ENCODE measurements around the gene COX6A1. TPM values are rescaled to one million over a fixed set of nuclear protein-coding genes. Genes with fewer than 3 reads are reported as not detected.

Gene COX6A1
- total and polyA plus RNA-seq, 2 of the 13 experiments (the other 11 are each of a cell fraction or from before 2014, with no cell fraction given): 542 to 673 TPM

DNA sequence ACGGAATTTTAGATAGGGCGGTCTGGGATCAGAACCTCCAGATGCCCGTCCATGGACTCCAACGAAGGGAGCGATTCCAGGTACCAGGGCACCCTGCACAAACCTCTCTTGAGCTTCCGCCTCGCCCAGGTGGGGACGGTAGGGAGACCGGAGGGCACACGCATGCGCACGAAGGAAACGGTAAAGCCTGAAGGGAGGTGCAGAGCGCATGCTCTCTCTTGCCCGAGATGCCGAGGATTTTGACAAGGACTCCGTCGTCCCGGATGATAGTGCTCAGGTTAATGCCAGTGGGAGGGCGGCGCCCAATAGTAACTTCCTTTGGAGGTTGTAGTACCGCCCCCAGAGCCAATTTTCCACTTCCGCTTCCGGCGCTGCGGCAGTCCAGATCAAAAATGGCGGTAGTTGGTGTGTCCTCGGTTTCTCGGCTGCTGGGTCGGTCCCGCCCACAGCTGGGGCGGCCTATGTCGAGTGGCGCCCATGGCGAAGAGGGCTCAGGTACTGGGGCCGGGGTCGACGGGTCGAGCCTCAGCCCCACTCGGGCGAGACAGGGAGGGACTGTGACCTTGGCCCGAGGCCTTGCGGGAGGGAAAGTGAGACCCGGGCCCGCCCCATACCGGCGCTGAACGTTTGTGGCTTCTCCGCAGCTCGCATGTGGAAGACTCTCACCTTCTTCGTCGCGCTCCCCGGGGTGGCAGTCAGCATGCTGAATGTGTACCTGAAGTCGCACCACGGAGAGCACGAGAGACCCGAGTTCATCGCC is at the start of gene COX6A1 (continued):
- TF ChIP-seq SPEN (CRISPR knock-in tag; IDR thresholded peaks at IDR 0.05; ENCODE audit: low read depth) (no peak), NFE2 (CRISPR knock-in tag; IDR thresholded peaks at IDR 0.05) (no peak), MTA1 (CRISPR knock-in tag; IDR thresholded peaks at IDR 0.05; ENCODE audit: borderline replicate concordance) (no peak), NFYC (CRISPR knock-in tag; IDR thresholded peaks at IDR 0.05) (peak; percentile 74), ATM (IDR thresholded peaks at IDR 0.05; ENCODE audit: borderline replicate concordance) (no peak), ZNF30 (CRISPR knock-in tag; IDR thresholded peaks at IDR 0.05) (no peak), CEBPB (IDR thresholded peaks at IDR 0.05; ENCODE audit: borderline replicate concordance, low read depth, low read length) (no peak), ZNF44 (CRISPR knock-in tag; IDR thresholded peaks at IDR 0.05) (no peak), ZFP90 (CRISPR knock-in tag; IDR thresholded peaks at IDR 0.05; ENCODE audit: borderline replicate concordance) (0 out of 2 replicates have a peak, but pooled peaks have one; percentile 60), ZNF782 (CRISPR knock-in tag; IDR thresholded peaks at IDR 0.05; ENCODE audit: borderline replicate concordance) (0 out of 2 replicates have a peak, but pooled peaks have one; percentile 66), ZNF589 (CRISPR knock-in tag; conservative IDR thresholded peaks at IDR 0.05) (no peak), KDM5B (CRISPR knock-in tag; IDR thresholded peaks at IDR 0.05; ENCODE audit: borderline replicate concordance) (peak; percentile 73), TSC22D2 (CRISPR knock-in tag; IDR thresholded peaks at IDR 0.05; ENCODE audit: borderline replicate concordance) (peak; percentile 65; the same call in 1 of the 2 replicates), MXI1 (IDR thresholded peaks at IDR 0.05; ENCODE audit: borderline replicate concordance, low read depth, low read length) (peak; percentile 70; the same call in 1 of the 3 replicates), ZNF24 (IDR thresholded peaks at IDR 0.05) (no peak), U2AF1 (optimal IDR thresholded peaks at IDR 0.05; ENCODE audit: low read depth, low read length) (no peak)
- TF ChIP-seq, protein P1, sequence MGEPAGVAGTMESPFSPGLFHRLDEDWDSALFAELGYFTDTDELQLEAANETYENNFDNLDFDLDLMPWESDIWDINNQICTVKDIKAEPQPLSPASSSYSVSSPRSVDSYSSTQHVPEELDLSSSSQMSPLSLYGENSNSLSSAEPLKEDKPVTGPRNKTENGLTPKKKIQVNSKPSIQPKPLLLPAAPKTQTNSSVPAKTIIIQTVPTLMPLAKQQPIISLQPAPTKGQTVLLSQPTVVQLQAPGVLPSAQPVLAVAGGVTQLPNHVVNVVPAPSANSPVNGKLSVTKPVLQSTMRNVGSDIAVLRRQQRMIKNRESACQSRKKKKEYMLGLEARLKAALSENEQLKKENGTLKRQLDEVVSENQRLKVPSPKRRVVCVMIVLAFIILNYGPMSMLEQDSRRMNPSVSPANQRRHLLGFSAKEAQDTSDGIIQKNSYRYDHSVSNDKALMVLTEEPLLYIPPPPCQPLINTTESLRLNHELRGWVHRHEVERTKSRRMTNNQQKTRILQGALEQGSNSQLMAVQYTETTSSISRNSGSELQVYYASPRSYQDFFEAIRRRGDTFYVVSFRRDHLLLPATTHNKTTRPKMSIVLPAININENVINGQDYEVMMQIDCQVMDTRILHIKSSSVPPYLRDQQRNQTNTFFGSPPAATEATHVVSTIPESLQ (CRISPR knock-in tag; conservative IDR thresholded peaks at IDR 0.05): no peak
- TF ChIP-seq, protein P2, sequence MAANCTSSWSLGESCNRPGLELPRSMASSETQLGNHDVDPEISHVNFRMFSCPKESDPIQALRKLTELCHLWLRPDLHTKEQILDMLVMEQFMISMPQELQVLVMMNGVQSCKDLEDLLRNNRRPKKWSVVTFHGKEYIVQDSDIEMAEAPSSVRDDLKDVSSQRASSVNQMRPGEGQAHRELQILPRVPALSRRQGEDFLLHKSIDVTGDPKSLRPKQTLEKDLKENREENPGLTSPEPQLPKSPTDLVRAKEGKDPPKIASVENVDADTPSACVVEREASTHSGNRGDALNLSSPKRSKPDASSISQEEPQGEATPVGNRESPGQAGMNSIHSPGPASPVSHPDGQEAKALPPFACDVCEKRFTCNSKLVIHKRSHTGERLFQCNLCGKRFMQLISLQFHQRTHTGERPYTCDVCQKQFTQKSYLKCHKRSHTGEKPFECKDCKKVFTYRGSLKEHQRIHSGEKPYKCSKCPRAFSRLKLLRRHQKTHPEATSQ (CRISPR knock-in tag; IDR thresholded peaks at IDR 0.05; ENCODE audit: borderline replicate concordance): no peak
- TF ChIP-seq, protein P3, sequence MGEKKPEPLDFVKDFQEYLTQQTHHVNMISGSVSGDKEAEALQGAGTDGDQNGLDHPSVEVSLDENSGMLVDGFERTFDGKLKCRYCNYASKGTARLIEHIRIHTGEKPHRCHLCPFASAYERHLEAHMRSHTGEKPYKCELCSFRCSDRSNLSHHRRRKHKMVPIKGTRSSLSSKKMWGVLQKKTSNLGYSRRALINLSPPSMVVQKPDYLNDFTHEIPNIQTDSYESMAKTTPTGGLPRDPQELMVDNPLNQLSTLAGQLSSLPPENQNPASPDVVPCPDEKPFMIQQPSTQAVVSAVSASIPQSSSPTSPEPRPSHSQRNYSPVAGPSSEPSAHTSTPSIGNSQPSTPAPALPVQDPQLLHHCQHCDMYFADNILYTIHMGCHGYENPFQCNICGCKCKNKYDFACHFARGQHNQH (CRISPR knock-in tag; IDR thresholded peaks at IDR 0.05): peak; percentile 82
- TF ChIP-seq, protein P4, sequence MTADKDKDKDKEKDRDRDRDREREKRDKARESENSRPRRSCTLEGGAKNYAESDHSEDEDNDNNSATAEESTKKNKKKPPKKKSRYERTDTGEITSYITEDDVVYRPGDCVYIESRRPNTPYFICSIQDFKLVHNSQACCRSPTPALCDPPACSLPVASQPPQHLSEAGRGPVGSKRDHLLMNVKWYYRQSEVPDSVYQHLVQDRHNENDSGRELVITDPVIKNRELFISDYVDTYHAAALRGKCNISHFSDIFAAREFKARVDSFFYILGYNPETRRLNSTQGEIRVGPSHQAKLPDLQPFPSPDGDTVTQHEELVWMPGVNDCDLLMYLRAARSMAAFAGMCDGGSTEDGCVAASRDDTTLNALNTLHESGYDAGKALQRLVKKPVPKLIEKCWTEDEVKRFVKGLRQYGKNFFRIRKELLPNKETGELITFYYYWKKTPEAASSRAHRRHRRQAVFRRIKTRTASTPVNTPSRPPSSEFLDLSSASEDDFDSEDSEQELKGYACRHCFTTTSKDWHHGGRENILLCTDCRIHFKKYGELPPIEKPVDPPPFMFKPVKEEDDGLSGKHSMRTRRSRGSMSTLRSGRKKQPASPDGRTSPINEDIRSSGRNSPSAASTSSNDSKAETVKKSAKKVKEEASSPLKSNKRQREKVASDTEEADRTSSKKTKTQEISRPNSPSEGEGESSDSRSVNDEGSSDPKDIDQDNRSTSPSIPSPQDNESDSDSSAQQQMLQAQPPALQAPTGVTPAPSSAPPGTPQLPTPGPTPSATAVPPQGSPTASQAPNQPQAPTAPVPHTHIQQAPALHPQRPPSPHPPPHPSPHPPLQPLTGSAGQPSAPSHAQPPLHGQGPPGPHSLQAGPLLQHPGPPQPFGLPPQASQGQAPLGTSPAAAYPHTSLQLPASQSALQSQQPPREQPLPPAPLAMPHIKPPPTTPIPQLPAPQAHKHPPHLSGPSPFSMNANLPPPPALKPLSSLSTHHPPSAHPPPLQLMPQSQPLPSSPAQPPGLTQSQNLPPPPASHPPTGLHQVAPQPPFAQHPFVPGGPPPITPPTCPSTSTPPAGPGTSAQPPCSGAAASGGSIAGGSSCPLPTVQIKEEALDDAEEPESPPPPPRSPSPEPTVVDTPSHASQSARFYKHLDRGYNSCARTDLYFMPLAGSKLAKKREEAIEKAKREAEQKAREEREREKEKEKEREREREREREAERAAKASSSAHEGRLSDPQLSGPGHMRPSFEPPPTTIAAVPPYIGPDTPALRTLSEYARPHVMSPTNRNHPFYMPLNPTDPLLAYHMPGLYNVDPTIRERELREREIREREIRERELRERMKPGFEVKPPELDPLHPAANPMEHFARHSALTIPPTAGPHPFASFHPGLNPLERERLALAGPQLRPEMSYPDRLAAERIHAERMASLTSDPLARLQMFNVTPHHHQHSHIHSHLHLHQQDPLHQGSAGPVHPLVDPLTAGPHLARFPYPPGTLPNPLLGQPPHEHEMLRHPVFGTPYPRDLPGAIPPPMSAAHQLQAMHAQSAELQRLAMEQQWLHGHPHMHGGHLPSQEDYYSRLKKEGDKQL (CRISPR knock-in tag; IDR thresholded peaks at IDR 0.05; ENCODE audit: low read depth): no peak

Measured in HepG2 (cell line).